ENCODE measurements around the gene ACTRT3. TPM values are rescaled to one million over a fixed set of nuclear protein-coding genes. Genes with fewer than 3 reads are reported as not detected.

Gene ACTRT3
- total and polyA plus RNA-seq, 2 of the 13 experiments (the other 11 are each of a cell fraction or from before 2014, with no cell fraction given): 0.42 to 0.97 TPM

- TF ChIP-seq HNRNPL (IDR thresholded peaks at IDR 0.05; ENCODE audit: low read depth, low read length): peak; percentile 45
- no peak for TF ChIP-seq ZNF432 (CRISPR knock-in tag; IDR thresholded peaks at IDR 0.05; ENCODE audit: borderline replicate concordance)
- TF ChIP-seq POLR2G (IDR thresholded peaks at IDR 0.05; ENCODE audit: low read depth, low read length): peak; percentile 97
- no peak for TF ChIP-seq LBX2 (CRISPR knock-in tag; IDR thresholded peaks at IDR 0.05; ENCODE audit: borderline replicate concordance)
- TF ChIP-seq ZNF772 (CRISPR knock-in tag; IDR thresholded peaks at IDR 0.05): peak; percentile 93; the same call in 1 of the 2 replicates
- no peak for TF ChIP-seq HNF1A (IDR thresholded peaks at IDR 0.05; ENCODE audit: low read depth)
- TF ChIP-seq HNF1A (CRISPR knock-in tag; IDR thresholded peaks at IDR 0.05; ENCODE audit: borderline replicate concordance): peak; percentile 18; the same call in 1 of the 2 replicates
- TF ChIP-seq ZBTB33 (CRISPR knock-in tag; IDR thresholded peaks at IDR 0.05): no peak
- peak; percentile 78 for TF ChIP-seq SPEN (CRISPR knock-in tag; IDR thresholded peaks at IDR 0.05; ENCODE audit: low read depth)
- peak; percentile 30; the same call in 1 of the 2 replicates for TF ChIP-seq MEIS2 (CRISPR knock-in tag; IDR thresholded peaks at IDR 0.05)
- peak; percentile 52; the same call in 1 of the 2 replicates for TF ChIP-seq CEBPG (CRISPR knock-in tag; IDR thresholded peaks at IDR 0.05)
- peak; percentile 89 for TF ChIP-seq ZFP82 (CRISPR knock-in tag; IDR thresholded peaks at IDR 0.05; ENCODE audit: borderline replicate concordance)
- peak; percentile 86; the same call in 1 of the 2 replicates for TF ChIP-seq HES4 (CRISPR knock-in tag; IDR thresholded peaks at IDR 0.05; ENCODE audit: borderline replicate concordance)
- no peak for TF ChIP-seq NBN (conservative IDR thresholded peaks at IDR 0.05)
Observed at GRCh38 chr3:169772897-169773816, 3.8 kb upstream of the ACTRT3 start, which contains the start of gene MYNN (continued).
